ENCODE results near the gene NUDT6.
A peak's percentile ranks its signal among the peaks of the same experiment; 100 is the strongest.
"Not testable (repeated sequence)": the region's sequence is repeated elsewhere in the genome, so short reads cannot be mapped to it uniquely, and the experiment has no call there.

NUDT6 gene

DNA sequence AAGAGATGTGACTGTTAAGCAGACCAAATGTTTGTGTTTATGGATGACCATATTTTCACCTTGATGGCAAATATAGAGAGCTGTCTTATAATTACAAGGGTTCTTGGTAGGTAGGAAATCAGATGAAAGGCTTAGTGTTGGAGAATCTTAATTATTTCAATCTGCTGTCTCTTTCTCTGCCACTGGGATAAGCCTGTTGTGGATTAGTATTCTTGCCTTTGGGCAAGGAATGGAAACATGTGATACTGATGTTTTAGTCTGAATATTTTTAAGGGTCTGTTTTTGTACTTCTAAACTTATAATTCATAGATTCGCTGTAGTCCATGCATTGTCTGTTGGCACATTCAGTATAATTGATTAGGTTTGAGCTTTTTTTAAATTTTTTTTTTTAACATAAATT, 23.7 kb upstream of the NUDT6 start:
- H2AFZ ChIP-seq (ENCODE audit: insufficient read depth, low read length, poor library complexity): no peak overlapping the region
- H2BK5ac ChIP-seq (ENCODE audit: low read depth, low read length, poor library complexity): no peak overlapping the region
- H3K4me1 ChIP-seq (ENCODE audit: control insufficient read depth in 1 of 2, insufficient read depth in 2 of 2, low read length in 2 of 2): peaks cover 0 to 3% of the 10 kb centered on the region in 2 experiments
- H2AK5ac ChIP-seq (ENCODE audit: low read length): no peak overlapping the region
- H2BK12ac ChIP-seq (ENCODE audit: low read length): no peak overlapping the region
- H3K36me3 ChIP-seq (ENCODE audit: control insufficient read depth in 1 of 2, insufficient read depth in 2 of 2, low read length in 2 of 2): peaks cover 13 to 26% of the 10 kb centered on the region in 2 experiments
- H2BK120ac ChIP-seq (ENCODE audit: insufficient read depth, low read length, poor library complexity): no peak overlapping the region
- no peaks in the 10 kb centered on the region for H3K79me1 ChIP-seq (ENCODE audit: low read length)
- H4K8ac ChIP-seq (ENCODE audit: low read depth, low read length): no peak overlapping the region
- H3K4ac ChIP-seq (ENCODE audit: low read depth, low read length): no peak overlapping the region
- H3K23ac ChIP-seq (ENCODE audit: low read length): no peak overlapping the region
- H3K27ac ChIP-seq (ENCODE audit: low read depth, low read length): no peak overlapping the region
- H3K27me3 ChIP-seq (ENCODE audit: insufficient read depth, low read length): no peaks in the 10 kb centered on the region
- DNase-seq: no peak
- no peaks in the 10 kb centered on the region for H3K79me2 ChIP-seq (ENCODE audit: control insufficient read depth, insufficient read depth, low read length, poor library complexity)
- H3K9ac ChIP-seq (ENCODE audit: low read length): no peak overlapping the region
- H3K4me3 ChIP-seq (ENCODE audit: low read depth, low read length): no peak overlapping the region
- no peak overlapping the region for H4K12ac ChIP-seq (ENCODE audit: low read depth, low read length)
- no CpG with 5 or more reads among the region's 1 CpG for WGBS (ENCODE audit: extremely low coverage, insufficient coverage, insufficient read length)
- no peak overlapping the region for H3K14ac ChIP-seq (ENCODE audit: low read length)
- no peak overlapping the region for H3K4me2 ChIP-seq (ENCODE audit: low read length)
- no peak overlapping the region for H3K18ac ChIP-seq (ENCODE audit: low read length)
- no peaks in the 10 kb centered on the region for H3K9me3 ChIP-seq (ENCODE audit: insufficient read depth, low read depth, low read length)
- no peak overlapping the region for H4K91ac ChIP-seq (ENCODE audit: low read depth, low read length)

DNA sequence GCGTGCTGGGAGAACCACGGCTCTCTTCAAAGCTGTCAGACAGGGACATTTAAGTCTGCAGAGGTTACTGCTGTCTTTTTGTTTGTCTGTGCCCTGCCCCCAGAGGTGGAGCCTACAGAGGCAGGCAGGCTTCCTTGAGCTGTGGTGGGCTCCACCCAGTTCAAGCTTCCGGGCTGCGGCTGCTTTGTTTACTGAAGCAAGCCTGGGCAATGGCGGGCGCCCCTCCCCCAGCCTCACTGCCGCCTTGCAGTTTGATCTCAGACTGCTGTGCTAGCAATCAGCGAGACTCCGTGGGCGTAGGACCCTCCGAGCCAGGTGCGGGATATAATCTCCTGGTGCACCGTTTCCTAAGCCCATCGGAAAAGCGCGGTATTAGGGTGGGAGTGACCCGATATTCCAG, 22.7 kb upstream of the NUDT6 start:
- not testable (repeated sequence) for H3K4ac ChIP-seq (ENCODE audit: low read depth, low read length); H2AK5ac ChIP-seq (ENCODE audit: low read length); H3K4me1 ChIP-seq (ENCODE audit: control insufficient read depth in 1 of 2, insufficient read depth in 2 of 2, low read length in 2 of 2); H4K12ac ChIP-seq (ENCODE audit: low read depth, low read length); H3K23ac ChIP-seq (ENCODE audit: low read length); H4K91ac ChIP-seq (ENCODE audit: low read depth, low read length); H2AFZ ChIP-seq (ENCODE audit: insufficient read depth, low read length, poor library complexity); H3K27ac ChIP-seq (ENCODE audit: low read depth, low read length); H3K9ac ChIP-seq (ENCODE audit: low read length); H2BK5ac ChIP-seq (ENCODE audit: low read depth, low read length, poor library complexity); H2BK12ac ChIP-seq (ENCODE audit: low read length); H3K9me3 ChIP-seq (ENCODE audit: insufficient read depth, low read depth, low read length); DNase-seq; H2BK120ac ChIP-seq (ENCODE audit: insufficient read depth, low read length, poor library complexity); H3K14ac ChIP-seq (ENCODE audit: low read length); H3K79me1 ChIP-seq (ENCODE audit: low read length); H3K79me2 ChIP-seq (ENCODE audit: control insufficient read depth, insufficient read depth, low read length, poor library complexity); H3K27me3 ChIP-seq (ENCODE audit: insufficient read depth, low read length); H4K8ac ChIP-seq (ENCODE audit: low read depth, low read length); H3K4me2 ChIP-seq (ENCODE audit: low read length); H3K18ac ChIP-seq (ENCODE audit: low read length); H3K4me3 ChIP-seq (ENCODE audit: low read depth, low read length)
- H3K36me3 ChIP-seq (ENCODE audit: control insufficient read depth in 1 of 2, insufficient read depth in 2 of 2, low read length in 2 of 2): peaks cover 11 to 19% of the 10 kb centered on the region in 2 experiments
- WGBS (ENCODE audit: extremely low coverage, insufficient coverage, insufficient read length): no CpG with 5 or more reads among the region's 17 CpGs

DNA sequence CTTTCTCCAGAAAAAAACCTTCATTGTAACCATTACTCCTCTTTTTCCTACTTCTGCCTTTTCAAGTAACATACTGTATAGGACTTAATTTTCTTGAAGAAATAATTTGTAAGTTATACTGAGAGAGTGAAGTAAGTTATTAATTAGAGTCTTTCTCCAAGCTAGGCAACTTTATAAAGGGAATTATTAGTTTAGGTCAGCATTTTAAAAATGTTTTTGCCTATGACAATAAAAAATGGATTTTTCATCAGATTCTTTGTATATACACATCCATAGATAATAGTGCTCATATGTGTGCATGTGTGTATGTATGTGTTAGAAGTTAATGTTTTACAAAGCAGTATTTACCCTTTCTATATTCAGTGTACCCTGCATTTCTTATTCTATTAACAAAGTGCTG, 10.4 kb upstream of the NUDT6 start:
- Histone ChIP-seq H3K36me3 (ENCODE audit: control insufficient read depth in 1 of 2, insufficient read depth in 2 of 2, low read length in 2 of 2) (peaks cover 7 to 12% of the 10 kb centered on the region in 2 experiments), H3K79me1 (ENCODE audit: low read length) (no peaks in the 10 kb centered on the region), H2AK5ac (ENCODE audit: low read length) (no peak overlapping the region), H3K27ac (ENCODE audit: low read depth, low read length) (no peak overlapping the region), H3K4me2 (ENCODE audit: low read length) (no peak overlapping the region), H3K4ac (ENCODE audit: low read depth, low read length) (no peak overlapping the region), H3K14ac (ENCODE audit: low read length) (no peak overlapping the region), H4K91ac (ENCODE audit: low read depth, low read length) (no peak overlapping the region), H2AFZ (ENCODE audit: insufficient read depth, low read length, poor library complexity) (no peak overlapping the region), H3K23ac (ENCODE audit: low read length) (no peak overlapping the region), H2BK120ac (ENCODE audit: insufficient read depth, low read length, poor library complexity) (no peak overlapping the region), H2BK12ac (ENCODE audit: low read length) (no peak overlapping the region), H3K27me3 (ENCODE audit: insufficient read depth, low read length) (no peaks in the 10 kb centered on the region), H3K4me3 (ENCODE audit: low read depth, low read length) (no peak overlapping the region), H3K9me3 (ENCODE audit: insufficient read depth, low read depth, low read length) (no peaks in the 10 kb centered on the region), H4K12ac (ENCODE audit: low read depth, low read length) (no peak overlapping the region), H3K79me2 (ENCODE audit: control insufficient read depth, insufficient read depth, low read length, poor library complexity) (no peaks in the 10 kb centered on the region), H3K18ac (ENCODE audit: low read length) (no peak overlapping the region), H3K9ac (ENCODE audit: low read length) (no peak overlapping the region), H3K4me1 (ENCODE audit: control insufficient read depth in 1 of 2, insufficient read depth in 2 of 2, low read length in 2 of 2) (no peaks in the 10 kb centered on the region), H4K8ac (ENCODE audit: low read depth, low read length) (no peak overlapping the region), H2BK5ac (ENCODE audit: low read depth, low read length, poor library complexity) (no peak overlapping the region)
- no peak for DNase-seq

DNA sequence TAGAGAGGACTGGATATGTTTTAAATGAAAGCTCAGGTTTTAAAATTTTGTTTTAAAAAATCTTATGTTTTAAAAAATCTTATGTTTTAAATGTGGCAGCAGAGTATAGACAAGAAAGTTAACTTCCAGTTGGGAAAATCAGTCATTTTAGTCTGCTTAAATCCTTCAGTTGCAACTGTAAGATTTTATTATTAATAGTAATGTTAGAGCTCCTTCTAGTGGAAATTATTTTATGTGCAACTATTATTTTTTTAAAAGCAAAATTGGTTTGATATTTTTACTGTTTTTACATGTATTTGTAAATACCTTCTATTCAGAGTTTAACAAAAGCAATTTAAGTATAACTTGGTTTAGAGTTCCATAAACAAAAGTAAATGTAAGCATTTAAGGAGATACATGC, 8.5 kb upstream of the NUDT6 start:
- Histone ChIP-seq H2AFZ (ENCODE audit: insufficient read depth, low read length, poor library complexity) (no peak overlapping the region), H3K27me3 (ENCODE audit: insufficient read depth, low read length) (no peaks in the 10 kb centered on the region), H2AK5ac (ENCODE audit: low read length) (no peak overlapping the region), H3K9ac (ENCODE audit: low read length) (no peak overlapping the region), H3K23ac (ENCODE audit: low read length) (no peak overlapping the region), H3K9me3 (ENCODE audit: insufficient read depth, low read depth, low read length) (no peaks in the 10 kb centered on the region), H4K12ac (ENCODE audit: low read depth, low read length) (no peak overlapping the region), H3K4ac (ENCODE audit: low read depth, low read length) (no peak overlapping the region), H3K18ac (ENCODE audit: low read length) (no peak overlapping the region), H3K4me1 (ENCODE audit: control insufficient read depth in 1 of 2, insufficient read depth in 2 of 2, low read length in 2 of 2) (no peaks in the 10 kb centered on the region), H3K14ac (ENCODE audit: low read length) (no peak overlapping the region), H3K79me1 (ENCODE audit: low read length) (no peaks in the 10 kb centered on the region), H4K8ac (ENCODE audit: low read depth, low read length) (no peak overlapping the region), H2BK120ac (ENCODE audit: insufficient read depth, low read length, poor library complexity) (no peak overlapping the region), H3K27ac (ENCODE audit: low read depth, low read length) (no peak overlapping the region), H2BK5ac (ENCODE audit: low read depth, low read length, poor library complexity) (no peak overlapping the region), H3K79me2 (ENCODE audit: control insufficient read depth, insufficient read depth, low read length, poor library complexity) (no peaks in the 10 kb centered on the region), H2BK12ac (ENCODE audit: low read length) (no peak overlapping the region), H3K36me3 (ENCODE audit: control insufficient read depth in 1 of 2, insufficient read depth in 2 of 2, low read length in 2 of 2) (peaks cover 5 to 10% of the 10 kb centered on the region in 2 experiments), H3K4me3 (ENCODE audit: low read depth, low read length) (no peak overlapping the region), H3K4me2 (ENCODE audit: low read length) (no peak overlapping the region), H4K91ac (ENCODE audit: low read depth, low read length) (no peak overlapping the region)
- DNase-seq: peak in 1 of 2 donors; percentile 65

All from trophoblast cell (in vitro differentiated cells and primary cell).